DMS53 (cell line): ENCODE data around the gene MED1.
"Not testable (repeated sequence)": the region's sequence is repeated elsewhere in the genome, so short reads cannot be mapped to it uniquely, and the experiment has no call there.

ENCODE experiments used
- DNase-seq: peaks from one replicate; lab custom pipeline; 2025; lab: John Stamatoyannopoulos, UW

MED1 gene

DNA sequence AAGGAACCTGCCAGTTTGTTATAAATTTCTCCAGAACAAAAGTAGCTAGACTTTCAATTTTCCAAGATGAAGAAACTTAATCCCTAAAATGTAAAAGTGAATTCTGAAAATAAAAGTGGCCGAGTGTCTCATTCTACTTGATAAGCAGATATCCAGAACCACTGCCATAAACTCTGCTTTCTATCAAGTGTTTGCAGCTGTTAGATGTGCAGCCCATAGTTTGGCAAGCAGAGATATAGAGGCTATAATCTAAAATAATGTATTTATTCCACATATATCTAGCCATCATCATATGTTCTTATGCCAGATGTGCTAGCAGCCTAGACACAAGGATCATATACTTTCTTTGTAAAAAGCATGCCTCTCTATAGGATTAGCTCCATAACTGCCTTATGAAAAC lies 34.9 kb downstream of the MED1 start:
- no peak for DNase-seq

- no peak for DNase-seq
Measured at GRCh38 chr17:39410279-39410678, 40.8 kb downstream of the MED1 start.

DNA sequence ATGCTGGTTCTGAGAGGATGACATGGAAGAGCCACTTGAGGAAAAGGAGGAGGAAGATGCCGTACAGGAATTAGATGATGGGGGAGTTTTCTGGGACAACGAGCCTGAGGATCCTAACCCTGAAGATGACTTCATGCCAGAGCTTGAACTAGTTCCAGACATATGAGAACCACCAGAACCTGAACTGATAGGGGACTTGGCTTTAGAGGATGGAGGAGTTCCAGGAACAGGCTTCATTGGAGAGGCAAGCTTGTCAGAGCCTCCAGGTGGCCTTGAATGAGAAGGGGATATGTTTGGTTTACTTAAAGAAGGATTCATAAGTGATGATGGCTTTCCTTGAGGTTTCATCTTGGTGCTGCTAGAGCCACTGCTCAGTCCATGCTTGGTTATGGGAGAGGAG lies 42.7 kb downstream of the MED1 start:
- DNase-seq = no peak

DNA sequence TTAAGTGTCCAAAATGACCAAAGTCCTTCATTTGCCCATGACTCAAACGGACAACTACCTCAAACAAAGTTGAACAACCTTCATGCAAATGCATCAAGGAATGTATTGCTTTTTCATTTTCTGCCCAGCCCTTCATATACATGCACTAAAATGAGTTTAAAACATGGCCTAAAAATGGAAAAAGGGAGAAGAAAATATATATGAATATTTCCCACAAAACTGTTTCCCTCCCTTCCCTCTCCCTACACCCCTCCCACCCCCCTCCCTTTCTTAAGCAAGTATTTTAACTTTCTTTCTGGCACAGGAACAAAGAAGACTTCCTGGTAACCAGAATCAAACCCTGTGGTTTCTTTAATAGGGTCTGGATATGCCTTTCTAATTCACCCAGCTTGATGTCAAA lies 44.1 kb downstream of the MED1 start:
- no peak for DNase-seq

DNA sequence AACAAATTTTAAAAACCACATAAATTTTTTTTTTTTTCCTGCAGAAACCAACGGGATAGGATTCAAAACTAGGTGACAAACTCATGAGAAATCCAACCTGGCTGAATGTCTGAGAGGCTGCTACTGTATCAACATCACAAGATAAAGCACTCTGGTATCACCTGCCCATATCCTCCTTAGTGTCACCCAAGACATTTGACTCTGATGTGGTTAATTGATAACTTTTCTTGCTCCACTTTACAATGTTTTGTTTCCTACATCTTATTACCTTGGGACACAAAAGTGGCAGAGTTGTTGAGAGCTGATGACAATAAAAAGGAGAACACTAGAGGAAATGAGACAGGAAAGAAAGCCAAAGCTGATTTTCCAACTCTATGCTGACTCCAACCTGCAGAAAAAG lies 45.6 kb downstream of the MED1 start:
- no peak for DNase-seq

DNA sequence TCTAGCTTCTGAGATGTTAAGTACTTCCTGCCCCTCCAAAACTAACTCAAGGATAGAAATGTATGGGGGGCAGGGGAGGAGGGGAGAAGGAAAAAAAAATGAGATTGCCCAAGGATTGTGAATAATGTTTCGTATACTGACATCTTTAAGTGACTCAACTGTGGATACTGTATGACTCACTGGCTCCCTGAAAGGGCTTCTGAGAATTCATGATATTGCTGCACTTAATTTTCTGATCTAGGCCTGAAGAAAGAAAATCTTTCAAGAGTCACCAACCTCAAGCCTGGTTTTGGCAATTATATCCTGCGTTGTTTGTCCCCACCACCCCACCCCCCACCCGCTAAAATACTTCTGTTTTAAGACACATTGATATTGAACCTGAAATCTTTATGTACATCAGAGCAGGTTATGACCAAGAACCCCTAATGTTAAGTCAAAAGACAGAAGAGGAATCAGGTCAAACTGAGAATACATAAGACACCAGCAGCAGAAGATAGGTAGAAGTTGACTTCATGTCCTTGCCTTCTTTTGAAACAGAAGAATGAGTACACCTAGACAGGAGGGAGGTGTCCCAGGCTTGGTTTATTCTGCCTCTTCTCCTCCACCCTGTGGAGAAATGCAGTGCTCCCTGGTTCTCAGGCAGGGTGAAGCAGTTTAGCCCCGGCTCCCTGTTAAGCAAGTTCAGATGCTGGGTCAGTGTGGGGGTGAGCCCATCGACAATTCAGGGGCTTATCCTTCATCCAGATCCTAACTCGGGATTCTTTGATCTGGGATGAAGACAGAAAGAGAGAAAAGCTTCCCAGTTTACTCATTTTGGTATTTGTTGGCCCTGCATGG lies 46.3 kb downstream of the MED1 start:
- peak; percentile 9 for DNase-seq

DNA sequence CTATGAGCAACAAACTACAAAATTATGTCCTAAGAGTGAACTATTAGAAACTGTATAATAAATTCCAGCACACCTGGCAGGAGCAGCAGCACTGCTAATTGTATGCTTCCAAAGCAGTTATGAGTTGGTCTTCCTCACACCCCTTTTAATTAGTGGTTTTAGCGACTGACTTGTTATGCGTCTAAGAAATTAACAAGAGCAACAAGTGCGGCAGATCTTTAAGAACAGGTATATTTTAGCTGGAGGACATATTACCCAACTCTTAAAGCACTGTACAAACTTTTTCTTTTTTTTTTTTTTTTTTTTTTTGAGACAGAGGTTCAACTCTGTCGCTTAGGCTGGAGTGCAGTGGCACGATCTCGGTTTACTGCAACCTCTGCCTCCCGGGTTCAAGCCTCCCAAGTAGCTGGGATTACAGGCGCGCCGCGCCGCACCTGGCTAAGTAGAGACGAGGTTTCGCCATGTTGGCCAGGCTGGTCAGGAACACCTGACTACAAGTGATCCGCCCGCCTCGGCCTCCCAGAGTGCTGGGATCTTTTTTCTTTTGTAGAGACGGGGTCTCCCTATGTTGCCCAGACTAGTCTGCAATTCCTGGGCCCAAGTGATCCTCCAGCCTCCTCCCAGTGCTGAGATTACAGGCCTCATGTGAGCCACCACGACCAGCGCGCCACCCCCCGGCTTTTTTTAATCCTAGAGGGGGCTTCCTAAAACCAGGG lies 48.0 kb downstream of the MED1 start:
- DNase-seq = peak; percentile 43

DNA sequence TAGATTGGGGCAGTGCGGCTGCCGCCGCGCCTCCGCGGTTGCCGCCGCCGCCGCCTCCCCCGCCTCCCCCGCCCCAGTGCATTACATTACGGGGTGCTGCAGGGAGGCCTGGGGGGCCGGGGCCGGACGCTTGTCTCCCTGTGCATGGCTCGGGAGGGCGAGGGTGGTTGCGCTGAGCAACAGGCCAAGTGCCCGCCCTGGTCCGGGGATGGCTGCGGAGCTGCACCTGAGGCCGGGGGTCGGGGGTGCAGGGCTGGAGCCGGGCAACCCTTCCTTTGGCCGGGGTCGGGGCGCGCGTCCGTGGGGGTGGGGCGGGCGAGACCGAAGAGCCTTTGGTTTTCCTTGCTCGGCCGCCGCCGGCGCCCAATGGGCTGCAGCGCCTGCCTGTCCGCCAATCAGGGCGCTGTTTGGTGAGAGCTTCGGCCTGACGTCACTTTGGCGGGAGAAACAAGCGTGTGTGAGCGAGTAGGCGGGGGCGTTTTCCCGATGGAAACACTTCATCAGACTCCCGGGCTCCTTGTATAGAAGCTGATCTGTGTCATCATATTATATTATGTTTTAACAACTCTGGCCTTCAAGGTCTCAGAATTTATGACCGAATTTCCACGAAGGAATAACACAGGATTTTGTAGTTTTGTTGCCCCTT lies 48.7 kb downstream of the MED1 start:
- DNase-seq = peak; percentile 96

GRCh38 chr17:39401412-39402243 lies 49.4 kb downstream of the MED1 start, which contains the start of gene FBXL20:
Gene FBXL20 (minus strand): TSS chr17:39401626. CDS start chr17:39401402, 224 bp downstream.
- peak; percentile 91 for DNase-seq

GRCh38 chr17:39400547-39401411 lies 50.3 kb downstream of the MED1 start:
- DNase-seq = peak; percentile 47

- DNase-seq = no peak
Measured at GRCh38 chr17:39399791-39400190, 51.3 kb downstream of the MED1 start.

DNA sequence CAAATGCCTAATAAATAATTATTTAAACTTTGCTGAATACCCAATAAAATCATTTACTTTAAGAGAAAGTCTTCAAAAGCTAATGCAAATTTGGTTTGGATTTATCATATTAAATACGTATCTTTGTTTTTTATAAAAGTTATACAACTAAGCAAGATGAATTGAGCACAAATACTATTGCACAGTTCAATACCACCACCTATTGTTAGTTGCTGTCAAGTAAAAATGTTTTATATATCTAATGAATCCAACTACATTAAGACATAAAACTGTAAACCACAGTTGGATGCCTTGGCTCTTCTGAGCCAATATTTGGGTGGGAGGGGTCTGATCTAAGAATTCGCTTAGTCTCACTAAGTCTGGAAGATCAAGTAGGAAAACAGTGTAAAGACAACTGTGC lies 57.3 kb downstream of the MED1 start:
- no peak for DNase-seq

- DNase-seq = no peak
Measured at GRCh38 chr17:39391448-39391847, 59.6 kb downstream of the MED1 start.

DNA sequence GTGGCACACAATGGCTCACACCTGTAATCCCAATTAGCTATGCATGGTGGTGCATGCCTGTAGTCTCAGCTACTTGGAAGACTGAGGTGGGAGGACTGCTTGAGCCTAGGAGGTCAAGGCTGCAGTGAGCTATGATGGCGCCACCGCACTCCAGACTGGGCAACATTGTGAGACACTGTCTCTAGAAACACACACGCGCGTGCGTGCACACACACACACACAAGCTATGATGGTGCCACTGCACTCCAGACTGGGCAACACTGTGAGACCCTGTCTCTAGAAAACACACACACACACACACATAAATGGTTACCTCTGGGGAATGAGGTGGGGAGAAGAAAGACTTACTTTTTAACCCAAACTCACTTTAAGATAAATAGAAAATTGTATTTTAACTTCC lies 66.0 kb downstream of the MED1 start:
- no peak for DNase-seq

- no peak for DNase-seq
Measured at GRCh38 chr17:39380144-39380543, 70.9 kb downstream of the MED1 start.

- DNase-seq = no peak
Measured at GRCh38 chr17:39376434-39376833, 74.6 kb downstream of the MED1 start.

GRCh38 chr17:39367805-39368204 lies 83.3 kb downstream of the MED1 start:
- DNase-seq = not testable (repeated sequence)

DNA sequence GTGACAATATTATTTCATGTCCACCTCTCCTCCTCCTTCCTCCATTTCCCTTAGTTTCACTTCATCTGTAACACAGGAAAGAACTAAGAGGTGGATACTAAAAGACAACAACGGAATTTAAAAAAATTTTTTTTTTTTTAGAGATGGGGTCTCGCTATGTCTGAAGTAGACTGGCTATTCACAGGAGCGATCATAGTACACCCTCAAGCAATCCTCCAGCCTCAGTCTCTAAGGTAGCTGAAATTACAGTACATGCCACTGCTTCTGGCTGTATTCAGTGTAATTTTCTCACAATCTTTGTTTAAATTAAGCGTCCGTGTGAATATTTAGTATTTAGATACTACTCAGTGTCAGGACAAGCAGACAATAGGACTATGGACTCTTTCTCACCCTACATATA lies 85.2 kb downstream of the MED1 start:
- DNase-seq = no peak

- no peak for DNase-seq
Measured at GRCh38 chr17:39365242-39365641, 85.8 kb downstream of the MED1 start.

GRCh38 chr17:39364236-39365025 lies 86.6 kb downstream of the MED1 start:
- no peak for DNase-seq
